Nephron progenitor cell (in vitro differentiated cells): ENCODE data around the gene ST6GALNAC2.
"Not testable (repeated sequence)": the region's sequence is repeated elsewhere in the genome, so short reads cannot be mapped to it uniquely, and the experiment has no call there.

Source experiments
- DNase-seq: peaks from one replicate; pipeline ENCODE4 v3.0.0; 2021
- H3K27ac Mint-ChIP-seq: 2 replicates; pipeline ENCODE4 v1.8.0; 2021; ENCODE audit warnings: mild to moderate bottlenecking, moderate library complexity, mixed read lengths
- H3K27me3 Mint-ChIP-seq: 2 replicates; pipeline ENCODE4 v1.8.0; 2021; ENCODE audit warnings: mild to moderate bottlenecking, low read depth, mixed read lengths; ENCODE audit not compliant: poor library complexity
- H3K36me3 Mint-ChIP-seq: 2 replicates; pipeline ENCODE4 v1.8.0; 2021; ENCODE audit warnings: low read depth, mixed read lengths
- H3K4me1 Mint-ChIP-seq: 2 replicates; pipeline ENCODE4 v1.8.0; 2021; ENCODE audit warnings: mixed read lengths
- H3K4me3 Mint-ChIP-seq: 2 replicates; pipeline ENCODE4 v1.8.0; 2021; ENCODE audit warnings: mild to moderate bottlenecking, moderate library complexity, mixed read lengths
- H3K9me3 Mint-ChIP-seq: 2 replicates; pipeline ENCODE4 v1.8.0; 2021; ENCODE audit warnings: mild to moderate bottlenecking, moderate library complexity, mixed read lengths
- CTCF ChIP-seq: fragments of 200-600 bp; sonication (generic); IDR thresholded peaks from 2 replicates; pipeline ENCODE4 v1.5.0; 2021; ENCODE audit warnings: antibody characterized with exemption

ST6GALNAC2 gene

DNA sequence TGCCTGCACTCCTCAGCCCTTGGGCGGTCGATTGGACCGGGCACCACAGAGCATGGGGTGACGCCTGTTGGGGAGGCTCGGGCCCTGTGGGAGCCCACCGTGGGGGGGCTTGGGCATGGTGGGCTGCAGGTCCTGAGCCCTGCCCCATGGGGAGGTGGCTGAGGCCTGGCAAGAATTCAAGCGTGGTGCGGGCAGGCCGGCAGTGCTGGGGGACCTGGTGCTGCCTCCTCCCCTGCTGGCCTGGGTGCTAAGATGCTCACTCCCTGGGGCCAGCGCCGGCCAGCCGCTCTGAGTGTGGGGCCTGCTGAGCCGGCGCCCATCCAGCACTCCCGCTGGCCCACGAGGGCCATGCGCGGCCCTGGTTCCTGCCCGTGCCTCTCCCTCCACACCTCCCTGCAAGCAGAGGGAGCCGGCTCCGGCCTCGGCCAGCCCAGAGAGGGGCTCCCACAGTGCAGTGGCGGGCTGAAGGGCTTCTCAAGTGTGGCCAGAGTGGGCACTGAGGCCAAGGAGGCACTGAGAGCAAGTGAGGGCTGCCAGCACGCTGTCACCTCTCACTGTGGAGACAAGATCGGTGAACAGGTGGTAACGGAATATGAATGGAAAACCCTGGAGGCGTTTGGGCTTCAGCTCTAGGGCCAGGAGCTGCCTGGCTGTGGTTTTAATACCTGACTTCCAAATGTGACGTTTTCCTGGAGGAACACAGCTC, 29.4 kb upstream of the ST6GALNAC2 start:
- Mint-ChIP-seq H3K9me3 (peaks cover 33% of the 10 kb centered on the region), H3K27ac (no peak overlapping the region), H3K4me3 (no peak overlapping the region), H3K4me1 (peaks cover 23% of the 10 kb centered on the region), H3K36me3 (peaks cover 4% of the 10 kb centered on the region), H3K27me3 (peaks cover 4% of the 10 kb centered on the region)
- no peak for DNase-seq
- no peak for TF ChIP-seq CTCF

GRCh38 chr17:76614064-76614759, 28.6 kb upstream of the ST6GALNAC2 start:
- Mint-ChIP-seq H3K27ac (peak overlapping the region; percentile 64), H3K9me3 (peaks cover 39% of the 10 kb centered on the region), H3K4me1 (peaks cover 23% of the 10 kb centered on the region)
- H3K27me3 Mint-ChIP-seq, H3K36me3 Mint-ChIP-seq, DNase-seq, H3K4me3 Mint-ChIP-seq: not testable (repeated sequence)

- Mint-ChIP-seq H3K4me1 (peaks cover 23% of the 10 kb centered on the region), H3K9me3 (peaks cover 41% of the 10 kb centered on the region), H3K27ac (peak overlapping the region; percentile 94), H3K27me3 (peaks cover 3% of the 10 kb centered on the region), H3K4me3 (no peak overlapping the region), H3K36me3 (peaks cover 5% of the 10 kb centered on the region)
- peak; percentile 29 for DNase-seq
- TF ChIP-seq CTCF = no peak
Observed at GRCh38 chr17:76612977-76613851, 27.6 kb upstream of the ST6GALNAC2 start.

DNA sequence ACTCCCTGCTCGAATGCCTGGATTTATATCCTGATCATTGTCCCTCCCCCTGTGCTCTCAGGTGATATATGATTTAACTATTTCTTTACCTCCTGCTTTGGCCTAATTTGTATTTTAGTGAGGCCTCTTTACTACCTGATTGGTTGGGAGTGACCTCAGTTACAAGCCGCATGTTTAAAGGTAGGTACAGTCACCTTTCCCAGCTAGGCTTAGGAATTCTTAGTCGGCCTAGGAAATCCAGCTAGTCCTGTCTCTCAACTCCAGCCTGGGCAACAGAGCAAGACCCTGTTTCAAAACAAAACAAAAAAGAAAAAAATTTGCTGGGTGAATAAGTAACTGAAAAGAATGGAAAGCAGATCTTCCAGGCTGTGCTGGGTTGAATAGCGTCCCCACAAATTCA, 26.8 kb upstream of the ST6GALNAC2 start:
- Mint-ChIP-seq H3K4me1 (peaks cover 23% of the 10 kb centered on the region), H3K4me3 (no peak overlapping the region), H3K27ac (peak overlapping the region; percentile 94), H3K27me3 (peaks cover 3% of the 10 kb centered on the region), H3K36me3 (peaks cover 5% of the 10 kb centered on the region), H3K9me3 (peaks cover 41% of the 10 kb centered on the region)
- DNase-seq = no peak
- no peak for TF ChIP-seq CTCF

GRCh38 chr17:76611758-76612157, 26.1 kb upstream of the ST6GALNAC2 start:
- Mint-ChIP-seq H3K27me3 (peaks cover 3% of the 10 kb centered on the region), H3K9me3 (peaks cover 41% of the 10 kb centered on the region), H3K4me1 (peaks cover 23% of the 10 kb centered on the region), H3K27ac (no peak overlapping the region), H3K36me3 (peaks cover 5% of the 10 kb centered on the region), H3K4me3 (no peak overlapping the region)
- no peak for DNase-seq
- no peak for TF ChIP-seq CTCF

DNA sequence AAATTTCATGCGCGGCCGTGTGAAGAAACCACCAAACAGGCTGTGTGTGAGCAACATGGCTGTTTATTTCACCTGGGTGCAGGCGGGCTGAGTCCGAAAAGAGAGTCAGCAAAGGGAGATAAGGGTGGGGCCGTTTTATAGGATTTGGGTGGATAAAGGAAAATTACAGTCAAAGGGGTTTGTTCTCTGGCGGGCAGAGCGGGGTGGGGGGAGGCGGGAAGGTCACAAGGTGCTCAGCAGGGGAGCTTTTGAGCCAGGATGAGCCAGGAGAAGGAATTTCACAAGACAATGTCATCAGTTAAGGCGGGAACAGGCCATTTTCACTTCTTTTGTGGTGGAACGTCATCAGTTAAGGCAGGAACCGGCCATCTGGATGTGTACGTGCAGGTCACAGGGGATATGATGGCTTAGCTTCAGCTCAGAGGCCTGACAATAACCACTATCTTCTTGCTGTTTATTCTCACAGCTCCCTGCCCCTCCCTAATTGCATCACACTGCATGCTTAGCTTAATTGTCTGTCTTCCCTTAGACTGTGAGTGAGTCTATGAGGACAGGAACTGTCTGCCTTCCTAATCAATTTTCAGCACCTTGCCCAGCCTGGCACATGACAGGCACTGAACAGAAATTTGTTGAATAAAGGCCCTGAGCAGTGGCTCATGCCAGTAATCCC, 25.6 kb upstream of the ST6GALNAC2 start:
- not testable (repeated sequence) for DNase-seq, H3K27me3 Mint-ChIP-seq, H3K27ac Mint-ChIP-seq, H3K36me3 Mint-ChIP-seq, H3K4me3 Mint-ChIP-seq
- Mint-ChIP-seq H3K9me3 (peaks cover 41% of the 10 kb centered on the region), H3K4me1 (peaks cover 23% of the 10 kb centered on the region)

DNA sequence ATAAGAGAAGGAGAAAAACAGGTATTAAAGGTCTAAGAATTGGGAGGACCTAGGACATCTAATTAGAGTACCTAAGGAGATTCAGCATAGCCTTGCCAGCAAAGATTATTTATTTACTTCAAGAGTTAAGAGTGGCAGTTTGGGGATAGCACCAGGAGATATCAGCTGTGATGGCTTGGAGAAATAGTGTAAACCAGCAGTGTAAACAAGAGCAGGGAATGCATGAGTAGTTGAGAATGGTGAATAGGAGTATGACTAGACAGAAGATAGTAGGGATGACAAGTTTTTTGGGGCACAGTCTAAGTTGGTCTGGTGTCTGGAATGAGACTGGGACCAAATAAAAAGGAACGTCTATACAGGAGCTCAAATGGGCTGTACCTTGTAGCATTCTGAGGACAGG, 21.0 kb upstream of the ST6GALNAC2 start:
- H3K27ac Mint-ChIP-seq, H3K27me3 Mint-ChIP-seq, DNase-seq, H3K4me3 Mint-ChIP-seq, H3K36me3 Mint-ChIP-seq, H3K4me1 Mint-ChIP-seq: not testable (repeated sequence)
- peaks cover 30% of the 10 kb centered on the region for H3K9me3 Mint-ChIP-seq
